HepG2 (cell line): Measurements from ENCODE around the gene ETV2. TPM values are rescaled to one million over a fixed set of nuclear protein-coding genes. Genes with fewer than 3 reads are reported as not detected.

ENCODE experiments used
- ATAC-seq: fragments of 200-7000 bp; cut with Tn5 transposase; 3 replicates; pipeline ENCODE4 v1.9.1; 2020; ENCODE audit warnings: mild to moderate bottlenecking, moderate library complexity
- BruUV-seq: library from RNA; stranded (reverse); fragments of 400-500 nt; replicated peaks from 2 replicates; lab custom pipeline; 2021; lab: Mats Ljungman, UMichigan
- CTCF ChIA-PET: fragments of 300-600 bp; formaldehyde crosslinking; extraction: SDS; loops from one replicate; lab custom pipeline; 2021; ENCODE audit warnings: low total read pairs, inconsistent platforms, low intra/inter-chr PET ratio; lab: Yijun Ruan, JAX
- POLR2A ChIA-PET: fragments of 350-600 bp; sonication (Branson Sonifier 250); formaldehyde crosslinking; loops from one replicate; lab custom pipeline; 2020; ENCODE audit warnings: antibody characterized with exemption, inconsistent platforms; lab: Yijun Ruan, JAX
- DNase-seq: peaks from one replicate; pipeline ENCODE4 v3.0.0-alpha.2; 2015; ENCODE audit warnings: low spot score
- FAIRE-seq: peaks from 3 replicates; lab custom pipeline; 2011; peaks lifted over from hg19 to GRCh38; lab: Jason Lieb, UNC
- H2AFZ ChIP-seq: one replicate; pipeline ENCODE4 v1.6.1; 2011; ENCODE audit warnings: low read length, inconsistent platforms
- H3K27ac ChIP-seq: fragments of 300-600 bp; 3 replicates; pipeline ENCODE4 v1.8.0; 2011; ENCODE audit warnings: mixed run types, mild to moderate bottlenecking, mixed read lengths, low read length, inconsistent platforms; ENCODE audit not compliant: insufficient read depth; ENCODE audit errors: extremely low read length
- H3K27me3 ChIP-seq, 2 experiments: fragments of 200-600 bp in 1 of 2; 2 replicates in 1 of 2; 3 replicates in 1 of 2; pipeline versions ENCODE4 v1.6.0 to v1.8.0; 2011; ENCODE audit warnings: low read length in 2 of 2, mild to moderate bottlenecking in 2 of 2, moderate library complexity in 2 of 2, inconsistent platforms in 1 of 2; ENCODE audit not compliant: insufficient read depth in 2 of 2, control insufficient read depth in 1 of 2
- H3K36me3 ChIP-seq, 2 experiments: fragments of 200-600 bp in 1 of 2; replicated peaks in 1 of 2; 2 replicates in 1 of 2; 3 replicates in 1 of 2; pipeline versions ENCODE4 v1.5.1 to v1.8.0; 2011; ENCODE audit warnings: low read length in 2 of 2, inconsistent platforms in 1 of 2; ENCODE audit not compliant: insufficient read depth in 2 of 2, control insufficient read depth in 1 of 2
- H3K4me1 ChIP-seq: 2 replicates; pipeline ENCODE4 v1.5.1; 2012; ENCODE audit warnings: low read length, inconsistent platforms; ENCODE audit not compliant: insufficient read depth
- H3K4me2 ChIP-seq: 2 replicates; pipeline ENCODE4 v1.6.0; 2011; ENCODE audit warnings: low read depth, low read length, inconsistent platforms
- H3K4me3 ChIP-seq, 3 experiments: fragments of 200-600 bp in 1 of 3; sonication (generic), shearing (Covaris generic) in 1 of 3; replicated peaks in 1 of 3; 2 replicates each; pipeline ENCODE4 v1.5.1; 2011 to 2016; ENCODE audit warnings: low read length in 3 of 3, inconsistent platforms in 2 of 3, low read depth in 2 of 3, mild to moderate bottlenecking in 2 of 3, control low read depth in 1 of 3, mixed read lengths in 1 of 3; ENCODE audit not compliant: insufficient read depth in 1 of 3
- H3K79me2 ChIP-seq: one replicate; pipeline ENCODE4 v1.6.1; 2011; ENCODE audit warnings: low read length, inconsistent platforms; ENCODE audit not compliant: insufficient read depth
- H3K9ac ChIP-seq: 2 replicates; pipeline ENCODE4 v1.6.0; 2011; ENCODE audit warnings: mild to moderate bottlenecking, low read depth, low read length, inconsistent platforms; ENCODE audit not compliant: insufficient read depth
- H3K9me3 ChIP-seq: 2 replicates; pipeline ENCODE4 v1.5.1; 2012; ENCODE audit warnings: mild to moderate bottlenecking, low read length
- H4K20me1 ChIP-seq: 2 replicates; pipeline ENCODE4 v1.6.0; 2011; ENCODE audit warnings: inconsistent platforms, mild to moderate bottlenecking, low read length, moderate library complexity; ENCODE audit not compliant: insufficient read depth
- ARNT ChIP-seq: fragments of 450-650 bp; IDR thresholded peaks from 2 replicates; pipeline ENCODE4 v1.6.1; 2017
- ARNTL ChIP-seq: sonication (generic); formaldehyde crosslinking; IDR thresholded peaks from 2 replicates; pipeline ENCODE4 v1.4.0; 2020; ENCODE audit warnings: mild to moderate bottlenecking, missing genetic modification reagents
- EED ChIP-seq: sonication (generic); formaldehyde crosslinking; IDR thresholded peaks from 2 replicates; pipeline ENCODE4 v1.5.0; 2020; ENCODE audit warnings: mild to moderate bottlenecking, missing genetic modification reagents
- GTF3A ChIP-seq: sonication (generic); formaldehyde crosslinking; conservative IDR thresholded peaks from 2 replicates; pipeline ENCODE4 v1.4.0; 2020; ENCODE audit warnings: mild to moderate bottlenecking, missing genetic modification reagents
- NFKB2 ChIP-seq: sonication (generic); formaldehyde crosslinking; IDR thresholded peaks from 2 replicates; pipeline ENCODE4 v1.4.0; 2020; ENCODE audit warnings: missing genetic modification reagents, borderline replicate concordance
- NRL ChIP-seq: sonication (generic); formaldehyde crosslinking; IDR thresholded peaks from 2 replicates; pipeline ENCODE4 v1.5.0; 2020; ENCODE audit warnings: missing genetic modification reagents, mild to moderate bottlenecking, moderate library complexity, borderline replicate concordance
- PHF8 ChIP-seq: sonication (generic); formaldehyde crosslinking; IDR thresholded peaks from 2 replicates; pipeline ENCODE4 v1.5.0; 2020; ENCODE audit warnings: missing genetic modification reagents
- POGZ ChIP-seq: sonication (generic); formaldehyde crosslinking; IDR thresholded peaks from 2 replicates; pipeline ENCODE4 v1.4.0; 2020; ENCODE audit warnings: mild to moderate bottlenecking, missing genetic modification reagents
- PRPF4 ChIP-seq: fragments of 200-400 bp; formaldehyde crosslinking; IDR thresholded peaks from 2 replicates; pipeline ENCODE4 v1.6.1; 2016; ENCODE audit warnings: low read length, low read depth; ENCODE audit not compliant: poor library complexity, severe bottlenecking
- ZBTB8A ChIP-seq: sonication (generic); formaldehyde crosslinking; IDR thresholded peaks from 2 replicates; pipeline ENCODE4 v1.4.0; 2020; ENCODE audit warnings: mild to moderate bottlenecking, low read depth, missing genetic modification reagents, borderline replicate concordance
- ZNF251 ChIP-seq: sonication (generic); formaldehyde crosslinking; IDR thresholded peaks from 2 replicates; pipeline ENCODE4 v1.9.0; 2021; ENCODE audit warnings: mild to moderate bottlenecking, missing genetic modification reagents
- ZNF329 ChIP-seq: sonication (generic); formaldehyde crosslinking; IDR thresholded peaks from 2 replicates; pipeline ENCODE4 v1.9.0; 2021; ENCODE audit warnings: low read depth, mild to moderate bottlenecking, missing genetic modification reagents
- ZNF333 ChIP-seq: sonication (generic); formaldehyde crosslinking; IDR thresholded peaks from 2 replicates; pipeline ENCODE4 v1.4.0; 2020; ENCODE audit warnings: mild to moderate bottlenecking, missing genetic modification reagents, borderline replicate concordance
- ZNF468 ChIP-seq: sonication (generic); formaldehyde crosslinking; IDR thresholded peaks from 2 replicates; pipeline ENCODE4 v1.8.0; 2022; ENCODE audit warnings: mild to moderate bottlenecking, moderate library complexity, missing genetic modification reagents
- ZNF572 ChIP-seq: sonication (generic); formaldehyde crosslinking; IDR thresholded peaks from 2 replicates; pipeline ENCODE4 v1.5.1; 2020; ENCODE audit warnings: mild to moderate bottlenecking, missing genetic modification reagents
- ZNF614 ChIP-seq: IDR thresholded peaks from 2 replicates; pipeline ENCODE4 v1.6.1; 2018; ENCODE audit warnings: missing biosample characterization, missing genetic modification reagents, inconsistent platforms, borderline replicate concordance
- WGBS: methylation state at CpG from one replicate; pipeline ENCODE4 v1.1.6; 2017; ENCODE audit warnings: low lambda C conversion rate; 5-methylcytosine and 5-hydroxymethylcytosine counted together
- in situ Hi-C: cut with HindIII; loops from 2 replicates; pipeline ENCODE4 v1.10.0; 2017; ENCODE audit warnings: low pct_unique_long_range_greater_than_20kb; ENCODE audit not compliant: extremely low pct_ligation_motif_present
- intact Hi-C: fragments of 100-400 bp; cut with micrococcal nuclease; formaldehyde crosslinking; loops from one replicate; pipeline ENCODE4 v1.10.0; 2022; ENCODE audit not compliant: unreplicated experiment
- polyA plus RNA-seq, 8 experiments: library from polyadenylated mRNA; depleted of rRNA in 3 of 8; stranded (reverse) in 7 of 8; unstranded in 1 of 8; fragments of >200 nt; fragmentation: Illumina TruSeq in 4 of 8; extraction: Trizol in 4 of 8; gene quantifications; 2 replicates each; pipeline versions ENCODE4 v1.2.1 to v1.2.3, GENCODE V29; 2011 to 2016; ENCODE audit warnings: low read depth in 4 of 8, missing spikeins in 1 of 8, mixed read lengths in 1 of 8; ENCODE audit not compliant: insufficient read depth in 1 of 8
- total RNA-seq, 5 experiments: library from RNA; depleted of rRNA; stranded (reverse); fragments of >200 nt; fragmentation: Illumina TruSeq; extraction: Trizol; gene quantifications; 2 replicates each; pipeline ENCODE4 v1.2.3, GENCODE V29; 2016; ENCODE audit warnings: low read depth in 1 of 5
- TF ChIP-seq, protein P1 (sequence below): sonication (generic); formaldehyde crosslinking; IDR thresholded peaks from 2 replicates; pipeline ENCODE4 v1.4.0; 2020; ENCODE audit warnings: missing genetic modification reagents; ENCODE audit errors: not compliant biosample characterization
- TF ChIP-seq, protein P2 (sequence below): IDR thresholded peaks from 2 replicates; pipeline ENCODE4 v1.6.1; 2016; ENCODE audit warnings: missing compliant biosample characterization, missing genetic modification reagents, borderline replicate concordance

The ETV2 gene
- total and polyA plus RNA-seq, 2 of the 13 experiments (the other 11 are each of a cell fraction or from before 2014, with no cell fraction given): 0.07 to 0.20 TPM

- Histone ChIP-seq H3K79me2 (no peaks in the 10 kb centered on the region), H3K27me3 (no peaks in the 10 kb centered on the region; a peak in 1 of 5 replicates), H2AFZ (no peak overlapping the region), H3K4me2 (no peak overlapping the region), H3K4me3 (no peak overlapping the region), H3K36me3 (peaks cover 5 to 17% of the 10 kb centered on the region in 2 experiments; a peak in 4 of 5 replicates), H3K27ac (no peak overlapping the region), H3K9ac (no peak overlapping the region), H4K20me1 (no peaks in the 10 kb centered on the region), H3K9me3 (no peaks in the 10 kb centered on the region), H3K4me1 (peaks cover 15% of the 10 kb centered on the region)
- no peak for FAIRE-seq
- POLR2A ChIA-PET: no interaction called here
- CTCF ChIA-PET: no interaction called here
- no peak for ATAC-seq
- DNase-seq: no peak
- TF ChIP-seq ZNF329 (CRISPR knock-in tag) (no peak), ZNF468 (no peak), NRL (no peak), POGZ (CRISPR knock-in tag) (no peak), PHF8 (no peak), ZNF333 (CRISPR knock-in tag) (no peak)
- TF ChIP-seq, protein P1, sequence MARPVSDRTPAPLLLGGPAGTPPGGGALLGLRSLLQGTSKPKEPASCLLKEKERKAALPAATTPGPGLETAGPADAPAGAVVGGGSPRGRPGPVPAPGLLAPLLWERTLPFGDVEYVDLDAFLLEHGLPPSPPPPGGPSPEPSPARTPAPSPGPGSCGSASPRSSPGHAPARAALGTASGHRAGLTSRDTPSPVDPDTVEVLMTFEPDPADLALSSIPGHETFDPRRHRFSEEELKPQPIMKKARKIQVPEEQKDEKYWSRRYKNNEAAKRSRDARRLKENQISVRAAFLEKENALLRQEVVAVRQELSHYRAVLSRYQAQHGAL (CRISPR knock-in tag): no peak
- 100% methylated on average over 7 of the region's 12 CpGs for WGBS
- in situ Hi-C loops: no loop called here
- BruUV-seq: no TSS peak
- intact Hi-C loops: loop anchor here (10.0 kb wide), 1 partner anchor 65 kb away; no protein-coding TSS in a partner anchor
Observed at GRCh38 chr19:35619290-35619923, 22.1 kb upstream of the ETV2 start.

DNA sequence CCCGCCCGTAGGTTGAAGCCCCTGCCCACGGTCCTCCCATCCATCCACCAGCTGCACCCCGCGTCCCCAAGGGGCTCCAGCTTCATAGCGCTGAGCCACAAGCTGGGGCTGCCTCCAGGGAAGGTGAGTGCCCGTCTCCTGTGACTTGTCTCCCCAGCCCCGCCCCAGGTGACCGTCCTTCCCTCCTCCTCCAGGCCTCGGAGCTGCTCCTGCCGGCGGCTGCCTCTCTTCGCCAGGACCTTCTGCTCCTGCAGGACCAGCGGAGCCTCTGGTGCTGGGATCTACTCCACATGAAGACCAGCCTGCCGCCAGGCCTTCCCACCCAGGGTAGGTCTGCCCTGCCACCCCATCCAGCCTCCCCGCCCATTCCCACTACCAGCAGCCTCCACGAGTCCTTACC is 21.5 kb upstream of the ETV2 start:
- POLR2A ChIA-PET: no interaction called here
- H3K27me3 ChIP-seq: no peaks in the 10 kb centered on the region; a peak in 1 of 5 replicates
- no TSS peak for BruUV-seq
- H3K27ac ChIP-seq: no peak overlapping the region
- no peak overlapping the region for H3K9ac ChIP-seq
- H4K20me1 ChIP-seq: no peaks in the 10 kb centered on the region
- H3K36me3 ChIP-seq: peaks cover 5 to 13% of the 10 kb centered on the region in 2 experiments; a peak in 4 of 5 replicates
- ATAC-seq (no peak), DNase-seq (no peak), FAIRE-seq (no peak)
- WGBS: 93% methylated on average over 16 of the region's 17 CpGs
- H3K4me2 ChIP-seq: no peak overlapping the region
- no peaks in the 10 kb centered on the region for H3K9me3 ChIP-seq
- H3K4me3 ChIP-seq: no peak overlapping the region
- no peaks in the 10 kb centered on the region for H3K79me2 ChIP-seq
- CTCF ChIA-PET: no interaction called here
- intact Hi-C loops: no loop called here
- in situ Hi-C loops: no loop called here
- H2AFZ ChIP-seq: no peak overlapping the region
- H3K4me1 ChIP-seq: peaks cover 15% of the 10 kb centered on the region
- TF ChIP-seq EED (CRISPR knock-in tag) (no peak), ZNF614 (no peak), PRPF4 (no peak), ARNTL (CRISPR knock-in tag) (no peak), GTF3A (no peak), ZNF251 (CRISPR knock-in tag) (no peak), NFKB2 (CRISPR knock-in tag) (no peak), ZNF572 (CRISPR knock-in tag) (no peak), ZBTB8A (CRISPR knock-in tag) (no peak), ARNT (no peak)
- TF ChIP-seq, protein P2, sequence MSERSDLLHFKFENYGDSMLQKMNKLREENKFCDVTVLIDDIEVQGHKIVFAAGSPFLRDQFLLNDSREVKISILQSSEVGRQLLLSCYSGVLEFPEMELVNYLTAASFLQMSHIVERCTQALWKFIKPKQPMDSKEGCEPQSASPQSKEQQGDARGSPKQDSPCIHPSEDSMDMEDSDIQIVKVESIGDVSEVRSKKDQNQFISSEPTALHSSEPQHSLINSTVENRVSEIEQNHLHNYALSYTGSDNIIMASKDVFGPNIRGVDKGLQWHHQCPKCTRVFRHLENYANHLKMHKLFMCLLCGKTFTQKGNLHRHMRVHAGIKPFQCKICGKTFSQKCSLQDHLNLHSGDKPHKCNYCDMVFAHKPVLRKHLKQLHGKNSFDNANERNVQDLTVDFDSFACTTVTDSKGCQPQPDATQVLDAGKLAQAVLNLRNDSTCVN (CRISPR knock-in tag): no peak
